ENCODE results near the gene RSPO1. TPM values are rescaled to one million over a fixed set of nuclear protein-coding genes. Genes with fewer than 3 reads are reported as not detected.
"Not testable (repeated sequence)": the region's sequence is repeated elsewhere in the genome, so short reads cannot be mapped to it uniquely, and the experiment has no call there.

Gene RSPO1
- total RNA-seq, result not detected

GRCh38 chr1:37634244-37634991, at the start of gene RSPO1:
TSS of gene RSPO1 (minus strand) at chr1:37634892. CDS start at chr1:37629661, 5,231 bp downstream.
- Mint-ChIP-seq H3K27me3 (ENCODE audit: low read depth) (peaks cover 74% of the 10 kb centered on the region), H3K9me3 (no peaks in the 10 kb centered on the region), H3K36me3 (ENCODE audit: low read depth) (no peaks in the 10 kb centered on the region), H3K4me3 (no peak within 1 kb of the TSS), H3K4me1 (ENCODE audit: low read depth) (peaks cover 17% of the 10 kb centered on the region), H3K27ac (no peak within 1 kb of the TSS)
- no peak for DNase-seq
- CTCF ChIA-PET, result interaction anchor here (1.8 kb wide), 1 partner anchor 31 kb away, joined by 5 read pairs; no protein-coding TSS in a partner anchor
- intact Hi-C loops (cut with micrococcal nuclease), result no loop called here

- not testable (repeated sequence) for DNase-seq; H3K27me3 Mint-ChIP-seq (ENCODE audit: low read depth); H3K4me3 Mint-ChIP-seq; H3K9me3 Mint-ChIP-seq; H3K27ac Mint-ChIP-seq
- intact Hi-C loops (cut with micrococcal nuclease), result loop anchor here (5.0 kb wide), 1 partner anchor 197 kb away; no protein-coding TSS in a partner anchor
- H3K4me1 Mint-ChIP-seq (ENCODE audit: low read depth), result peaks cover 18% of the 10 kb centered on the region
- peaks cover 29% of the 10 kb centered on the region for H3K36me3 Mint-ChIP-seq (ENCODE audit: low read depth)
- CTCF ChIA-PET, result interaction anchor here (0.6 to 6.2 kb wide), 11 partner anchors 8 to 235 kb away, joined by 3 to 85 read pairs (median 4); partner anchors contain the start of genes MEAF6 and MTF1
These were observed 49.5 kb upstream of the RSPO1 start for GRCh38 chr1:37684182-37684581.

GRCh38 chr1:37682334-37682987, 47.8 kb upstream of the RSPO1 start:
- CTCF ChIA-PET, result interaction anchor here (0.6 to 6.2 kb wide), 24 partner anchors 9 to 308 kb away, joined by 3 to 85 read pairs (median 4); partner anchors contain the start of gene MEAF6
- peak; percentile 91 for DNase-seq
- H3K27ac Mint-ChIP-seq, result no peak overlapping the region
- H3K4me1 Mint-ChIP-seq (ENCODE audit: low read depth), result peaks cover 3% of the 10 kb centered on the region
- intact Hi-C loops (cut with micrococcal nuclease), result loop anchor here (1.0 to 5.0 kb wide), 5 partner anchors 79 to 228 kb away; partner anchors contain the start of gene GNL2
- no peaks in the 10 kb centered on the region for H3K9me3 Mint-ChIP-seq
- H3K27me3 Mint-ChIP-seq (ENCODE audit: low read depth), result no peaks in the 10 kb centered on the region
- no peak overlapping the region for H3K4me3 Mint-ChIP-seq
- H3K36me3 Mint-ChIP-seq (ENCODE audit: low read depth), result peaks cover 21% of the 10 kb centered on the region

GRCh38 chr1:37680933-37681332, 46.2 kb upstream of the RSPO1 start:
- CTCF ChIA-PET, result interaction anchor here (0.9 to 6.2 kb wide), 11 partner anchors 9 to 224 kb away, joined by 3 to 85 read pairs (median 4); partner anchors contain the start of genes MEAF6 and SNIP1

GRCh38 chr1:37677808-37678207, 43.1 kb upstream of the RSPO1 start:
- CTCF ChIA-PET, result interaction anchor here (0.5 to 1.8 kb wide), 4 partner anchors 21 to 82 kb away, joined by 3 to 9 read pairs (median 4); partner anchors contain the start of gene GNL2
- Mint-ChIP-seq H3K36me3 (ENCODE audit: low read depth) (peaks cover 9% of the 10 kb centered on the region), H3K27me3 (ENCODE audit: low read depth) (no peaks in the 10 kb centered on the region), H3K4me1 (ENCODE audit: low read depth) (peaks cover 17% of the 10 kb centered on the region), H3K4me3 (no peak overlapping the region), H3K27ac (no peak overlapping the region), H3K9me3 (no peaks in the 10 kb centered on the region)
- DNase-seq, result no peak
- intact Hi-C loops (cut with micrococcal nuclease), result no loop called here

More at GRCh38 chr1:37680933-37681332, 46.2 kb upstream of the RSPO1 start:
- no peaks in the 10 kb centered on the region for H3K27me3 Mint-ChIP-seq (ENCODE audit: low read depth)
- no peak for DNase-seq
- H3K9me3 Mint-ChIP-seq, result no peaks in the 10 kb centered on the region
- H3K36me3 Mint-ChIP-seq (ENCODE audit: low read depth), result peaks cover 17% of the 10 kb centered on the region
- no peak overlapping the region for H3K4me3 Mint-ChIP-seq
- intact Hi-C loops (cut with micrococcal nuclease), result loop anchor here (5.0 kb wide), 1 partner anchor 194 kb away; no protein-coding TSS in a partner anchor
- peaks cover 3% of the 10 kb centered on the region for H3K4me1 Mint-ChIP-seq (ENCODE audit: low read depth)
- H3K27ac Mint-ChIP-seq, result no peak overlapping the region

GRCh38 chr1:37677143-37677439, 42.4 kb upstream of the RSPO1 start:
- Mint-ChIP-seq H3K4me1 (ENCODE audit: low read depth) (peaks cover 19% of the 10 kb centered on the region), H3K27me3 (ENCODE audit: low read depth) (no peaks in the 10 kb centered on the region), H3K36me3 (ENCODE audit: low read depth) (peaks cover 5% of the 10 kb centered on the region), H3K27ac (no peak overlapping the region), H3K4me3 (no peak overlapping the region), H3K9me3 (no peaks in the 10 kb centered on the region)
- CTCF ChIA-PET, result interaction anchor here (0.5 to 1.6 kb wide), 3 partner anchors 8 to 190 kb away, joined by 3 to 4 read pairs (median 3); no protein-coding TSS in a partner anchor
- intact Hi-C loops (cut with micrococcal nuclease), result no loop called here
- DNase-seq, result no peak

GRCh38 chr1:37676281-37677142, 41.8 kb upstream of the RSPO1 start:
- no peak overlapping the region for H3K27ac Mint-ChIP-seq
- no peak overlapping the region for H3K4me3 Mint-ChIP-seq
- peaks cover 20% of the 10 kb centered on the region for H3K4me1 Mint-ChIP-seq (ENCODE audit: low read depth)
- CTCF ChIA-PET, result interaction anchor here (0.9 to 1.6 kb wide), 2 partner anchors 9 to 189 kb away, joined by 3 to 4 read pairs; no protein-coding TSS in a partner anchor
- intact Hi-C loops (cut with micrococcal nuclease), result no loop called here
- no peaks in the 10 kb centered on the region for H3K27me3 Mint-ChIP-seq (ENCODE audit: low read depth)
- no peaks in the 10 kb centered on the region for H3K9me3 Mint-ChIP-seq
- no peak for DNase-seq
- peaks cover 5% of the 10 kb centered on the region for H3K36me3 Mint-ChIP-seq (ENCODE audit: low read depth)

- no peaks in the 10 kb centered on the region for H3K36me3 Mint-ChIP-seq (ENCODE audit: low read depth)
- peak overlapping the region; percentile 10 for H3K4me3 Mint-ChIP-seq
- H3K4me1 Mint-ChIP-seq (ENCODE audit: low read depth), result peaks cover 20% of the 10 kb centered on the region
- H3K27me3 Mint-ChIP-seq (ENCODE audit: low read depth), result no peaks in the 10 kb centered on the region
- CTCF ChIA-PET, result interaction anchor here (0.7 to 1.7 kb wide), 5 partner anchors 8 to 218 kb away, joined by 3 to 9 read pairs (median 3); no protein-coding TSS in a partner anchor
- H3K9me3 Mint-ChIP-seq, result no peaks in the 10 kb centered on the region
- peak; percentile 84 for DNase-seq
- intact Hi-C loops (cut with micrococcal nuclease), result loop anchor here (1.0 kb wide), 1 partner anchor 18 kb away; the partner anchor contains the start of gene CDCA8
- H3K27ac Mint-ChIP-seq, result no peak overlapping the region
These were observed 39.2 kb upstream of the RSPO1 start for GRCh38 chr1:37673920-37674319.

GRCh38 chr1:37672136-37672870, 37.6 kb upstream of the RSPO1 start:
- Mint-ChIP-seq H3K36me3 (ENCODE audit: low read depth) (no peaks in the 10 kb centered on the region), H3K27ac (no peak overlapping the region), H3K27me3 (ENCODE audit: low read depth) (no peaks in the 10 kb centered on the region), H3K4me1 (ENCODE audit: low read depth) (peaks cover 20% of the 10 kb centered on the region), H3K9me3 (no peaks in the 10 kb centered on the region), H3K4me3 (no peak overlapping the region)
- intact Hi-C loops (cut with micrococcal nuclease), result no loop called here
- CTCF ChIA-PET, result interaction anchor here (1.7 kb wide), 1 partner anchor 69 kb away, joined by 9 read pairs; no protein-coding TSS in a partner anchor
- DNase-seq, result no peak

GRCh38 chr1:37671261-37671660, 36.6 kb upstream of the RSPO1 start:
- Mint-ChIP-seq H3K27me3 (ENCODE audit: low read depth) (no peaks in the 10 kb centered on the region), H3K36me3 (ENCODE audit: low read depth) (no peaks in the 10 kb centered on the region), H3K4me1 (ENCODE audit: low read depth) (peaks cover 20% of the 10 kb centered on the region), H3K4me3 (no peak overlapping the region), H3K27ac (no peak overlapping the region), H3K9me3 (no peaks in the 10 kb centered on the region)
- intact Hi-C loops (cut with micrococcal nuclease), result no loop called here
- CTCF ChIA-PET, result no interaction called here
- no peak for DNase-seq

- CTCF ChIA-PET, result no interaction called here
- peaks cover 18% of the 10 kb centered on the region for H3K4me1 Mint-ChIP-seq (ENCODE audit: low read depth)
- no peak overlapping the region for H3K27ac Mint-ChIP-seq
- H3K9me3 Mint-ChIP-seq, result no peaks in the 10 kb centered on the region
- no peak for DNase-seq
- H3K36me3 Mint-ChIP-seq (ENCODE audit: low read depth), result no peaks in the 10 kb centered on the region
- intact Hi-C loops (cut with micrococcal nuclease), result no loop called here
- H3K4me3 Mint-ChIP-seq, result no peak overlapping the region
- H3K27me3 Mint-ChIP-seq (ENCODE audit: low read depth), result no peaks in the 10 kb centered on the region
These were observed 35.4 kb upstream of the RSPO1 start for GRCh38 chr1:37670133-37670532.
